PC-9 (cell line): ENCODE data around the gene TINAG. TPM values are rescaled to one million over a fixed set of nuclear protein-coding genes. Genes with fewer than 3 reads are reported as not detected.

Source experiments
- BruUV-seq: library from RNA; stranded (reverse); fragments of 400-500 nt; replicated peaks from 2 replicates; lab custom pipeline; 2021; lab: Mats Ljungman, UMichigan
- CTCF ChIA-PET: fragments of 300-600 bp; sonication (Branson Sonifier 250); formaldehyde crosslinking; loops from one replicate; lab custom pipeline; 2022; ENCODE audit warnings: antibody characterized with exemption; lab: Charles Lee
- POLR2A ChIA-PET: fragments of 300-600 bp; sonication (Branson Sonifier 250); formaldehyde crosslinking; loops from one replicate; lab custom pipeline; 2022; ENCODE audit warnings: antibody characterized with exemption; ENCODE audit not compliant: unreplicated experiment; lab: Charles Lee
- DNase-seq, 2 experiments: peaks; one replicate each; pipeline versions ENCODE4 v3.0.0 to v3.0.0-alpha.2; 2015 to 2022; ENCODE audit warnings: mixed read lengths in 1 of 2
- H2AFZ ChIP-seq: fragments of 200-600 bp; sonication (generic); 2 replicates; pipeline ENCODE4 v1.8.1; 2017; ENCODE audit warnings: antibody characterized with exemption
- H3F3A ChIP-seq: fragments of 200-600 bp; sonication (generic); 2 replicates; pipeline ENCODE4 v1.8.1; 2017; ENCODE audit warnings: antibody characterized with exemption, mild to moderate bottlenecking, low read depth; ENCODE audit not compliant: insufficient read depth
- H3K27ac ChIP-seq: fragments of 200-600 bp; sonication (generic); 2 replicates; pipeline ENCODE4 v1.6.1; 2016; ENCODE audit warnings: mixed run types
- H3K27me3 ChIP-seq: fragments of 200-600 bp; sonication (generic); 2 replicates; pipeline ENCODE4 v1.6.1; 2016; ENCODE audit warnings: low read depth, mixed run types; ENCODE audit not compliant: insufficient read depth
- H3K36me3 ChIP-seq: fragments of 200-600 bp; sonication (generic); 2 replicates; pipeline ENCODE4 v1.6.1; 2016; ENCODE audit warnings: low read depth, mixed run types
- H3K4me1 ChIP-seq: fragments of 200-600 bp; sonication (generic); replicated peaks from 2 replicates; pipeline ENCODE4 v1.6.1; 2016; ENCODE audit warnings: mixed run types; ENCODE audit not compliant: insufficient read depth
- H3K4me2 ChIP-seq: fragments of 200-600 bp; sonication (generic); 2 replicates; pipeline ENCODE4 v1.6.1; 2017; ENCODE audit warnings: mixed run types
- H3K4me3 ChIP-seq: fragments of 200-600 bp; sonication (generic); 2 replicates; pipeline ENCODE4 v1.6.1; 2016; ENCODE audit warnings: mixed run types
- H3K79me2 ChIP-seq: fragments of 200-600 bp; sonication (generic); 2 replicates; pipeline ENCODE4 v1.6.1; 2017; ENCODE audit warnings: low read depth, mixed run types
- H3K9me2 ChIP-seq: fragments of 200-600 bp; sonication (generic); 2 replicates; pipeline ENCODE4 v1.8.1; 2017; ENCODE audit warnings: mild to moderate bottlenecking; ENCODE audit not compliant: insufficient read depth
- H3K9me3 ChIP-seq: fragments of 200-600 bp; sonication (generic); 2 replicates; pipeline ENCODE4 v1.8.1; 2016; ENCODE audit warnings: low read depth; ENCODE audit not compliant: insufficient read depth
- H4K20me1 ChIP-seq: fragments of 200-600 bp; sonication (generic); 2 replicates; pipeline ENCODE4 v1.8.1; 2017; ENCODE audit not compliant: insufficient read depth
- CTCF ChIP-seq: fragments of 200-600 bp; sonication (generic); conservative IDR thresholded peaks from 2 replicates; pipeline ENCODE4 v1.6.1; 2017; ENCODE audit warnings: mixed run types, antibody characterized with exemption, mild to moderate bottlenecking, moderate library complexity
- EZH2 ChIP-seq: fragments of 200-600 bp; sonication (generic); IDR thresholded peaks from 2 replicates; pipeline ENCODE4 v1.8.0; 2017; ENCODE audit warnings: antibody characterized with exemption, low read depth
- intact Hi-C: fragments of 100-400 bp; cut with micrococcal nuclease; formaldehyde crosslinking; loops from one replicate; pipeline ENCODE4 v1.10.0; 2022; ENCODE audit not compliant: unreplicated experiment
- total RNA-seq: library from RNA; stranded (reverse); gene quantifications from 2 replicates; pipeline ENCODE4 v1.2.3, GENCODE V29; 2021

Gene TINAG
- total RNA-seq, 1 experiment from 2014 or later = not detected

DNA sequence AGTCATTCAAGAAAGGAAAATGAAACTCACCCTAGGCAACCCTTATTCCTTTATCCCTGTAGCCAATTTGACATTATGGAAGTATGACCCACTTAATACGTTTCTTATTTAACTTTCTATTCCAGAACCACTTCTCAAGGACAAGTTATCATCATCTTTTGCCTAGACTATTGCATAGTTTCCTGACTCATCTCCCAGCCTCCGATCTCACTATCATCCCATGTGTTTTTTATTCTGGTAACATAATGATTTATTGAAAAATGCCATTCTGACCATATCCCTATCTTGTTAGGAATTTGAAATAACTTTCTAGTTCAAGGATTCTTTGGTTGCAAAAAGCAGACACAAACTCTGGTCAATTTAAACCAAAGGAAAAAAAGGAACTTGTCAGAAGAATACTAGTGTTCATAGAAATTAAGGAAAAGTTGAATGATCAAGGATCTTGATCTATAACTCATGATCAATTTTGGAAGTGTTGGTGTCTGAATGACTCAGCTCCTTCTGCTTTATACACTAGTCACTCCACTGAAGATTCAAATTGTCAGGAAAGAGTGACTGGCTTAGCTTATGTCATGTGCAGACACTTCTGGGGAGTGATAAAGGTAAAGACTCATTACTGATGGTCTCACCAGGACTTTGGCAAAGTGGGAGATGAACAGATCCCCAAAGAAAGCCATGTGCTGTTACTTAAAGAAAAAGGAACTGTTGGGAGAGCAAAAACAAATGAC is 8.5 kb upstream of the TINAG start:
- Histone ChIP-seq H3K4me1 (no peaks in the 10 kb centered on the region), H3K4me3 (no peak overlapping the region), H3F3A (no peaks in the 10 kb centered on the region), H3K9me2 (no peaks in the 10 kb centered on the region), H2AFZ (no peak overlapping the region), H3K27me3 (no peaks in the 10 kb centered on the region), H3K4me2 (no peak overlapping the region), H4K20me1 (no peaks in the 10 kb centered on the region), H3K36me3 (no peaks in the 10 kb centered on the region), H3K27ac (no peak overlapping the region), H3K9me3 (no peaks in the 10 kb centered on the region; the same call in 1 of the 2 replicates), H3K79me2 (no peaks in the 10 kb centered on the region)
- ChIA-PET POLR2A (no interaction called here), CTCF (no interaction called here)
- TF ChIP-seq EZH2 (no peak), CTCF (no peak)
- BruUV-seq = no TSS peak
- DNase-seq = no peak
- intact Hi-C loops = no loop called here

DNA sequence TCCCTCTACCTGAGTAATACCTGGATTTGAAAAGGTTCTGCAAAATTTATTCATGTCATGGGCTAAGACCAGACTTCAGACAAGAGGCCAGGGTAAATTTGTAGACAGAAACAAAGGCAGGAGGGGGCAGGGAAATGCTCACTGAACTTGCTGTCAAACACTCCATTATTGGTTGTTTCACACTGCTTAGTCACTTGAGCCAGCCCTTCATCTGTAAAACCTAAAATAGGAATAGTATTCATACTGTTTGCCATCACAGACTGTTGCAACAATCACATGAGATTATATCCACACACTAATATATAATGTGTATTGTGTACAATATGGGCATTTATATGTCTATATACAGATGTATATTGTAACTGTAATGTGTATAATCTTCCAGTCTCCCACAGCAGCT is 6.5 kb upstream of the TINAG start:
- DNase-seq = no peak
- Histone ChIP-seq H3K36me3 (no peaks in the 10 kb centered on the region), H4K20me1 (no peaks in the 10 kb centered on the region), H3F3A (no peaks in the 10 kb centered on the region), H3K9me2 (no peaks in the 10 kb centered on the region), H3K4me1 (no peaks in the 10 kb centered on the region), H3K4me3 (no peak overlapping the region), H3K4me2 (no peak overlapping the region), H3K9me3 (no peaks in the 10 kb centered on the region; the same call in 1 of the 2 replicates), H3K79me2 (no peaks in the 10 kb centered on the region), H3K27me3 (no peaks in the 10 kb centered on the region), H3K27ac (no peak overlapping the region), H2AFZ (no peak overlapping the region)
- ChIA-PET POLR2A (no interaction called here), CTCF (no interaction called here)
- intact Hi-C loops = no loop called here
- TF ChIP-seq CTCF = no peak
- no peak for TF ChIP-seq EZH2
- no TSS peak for BruUV-seq

- no peaks in the 10 kb centered on the region for H3K27me3 ChIP-seq
- no peak overlapping the region for H3K27ac ChIP-seq
- no peak overlapping the region for H3K4me3 ChIP-seq
- H3K79me2 ChIP-seq = no peaks in the 10 kb centered on the region
- no peak for DNase-seq
- no peaks in the 10 kb centered on the region for H4K20me1 ChIP-seq
- H3K9me3 ChIP-seq = no peaks in the 10 kb centered on the region
- no peak overlapping the region for H3K4me2 ChIP-seq
- 0 out of 2 replicates have a peak, but pooled peaks cover 4% of the 10 kb centered on the region for H3K4me1 ChIP-seq
- CTCF ChIA-PET = no interaction called here
- TF ChIP-seq CTCF = no peak
- no peak for TF ChIP-seq EZH2
- no peaks in the 10 kb centered on the region for H3K9me2 ChIP-seq
- no TSS peak for BruUV-seq
- intact Hi-C loops = no loop called here
- peak overlapping the region; percentile 66; the same call in 1 of the 2 replicates for H2AFZ ChIP-seq
- POLR2A ChIA-PET = no interaction called here
- H3F3A ChIP-seq = no peaks in the 10 kb centered on the region
- H3K36me3 ChIP-seq = no peaks in the 10 kb centered on the region
These were observed 766 bp upstream of the TINAG start for GRCh38 chr6:54307439-54307910.
